TTC549 (cell line): Measurements from ENCODE around the gene IPO9.
"Not testable (repeated sequence)": the region's sequence is repeated elsewhere in the genome, so short reads cannot be mapped to it uniquely, and the experiment has no call there.

Experiments used
- FAIRE-seq: peaks from 2 replicates; lab custom pipeline; 2012; peaks lifted over from hg19 to GRCh38; lab: Jason Lieb, UNC

Gene IPO9

DNA sequence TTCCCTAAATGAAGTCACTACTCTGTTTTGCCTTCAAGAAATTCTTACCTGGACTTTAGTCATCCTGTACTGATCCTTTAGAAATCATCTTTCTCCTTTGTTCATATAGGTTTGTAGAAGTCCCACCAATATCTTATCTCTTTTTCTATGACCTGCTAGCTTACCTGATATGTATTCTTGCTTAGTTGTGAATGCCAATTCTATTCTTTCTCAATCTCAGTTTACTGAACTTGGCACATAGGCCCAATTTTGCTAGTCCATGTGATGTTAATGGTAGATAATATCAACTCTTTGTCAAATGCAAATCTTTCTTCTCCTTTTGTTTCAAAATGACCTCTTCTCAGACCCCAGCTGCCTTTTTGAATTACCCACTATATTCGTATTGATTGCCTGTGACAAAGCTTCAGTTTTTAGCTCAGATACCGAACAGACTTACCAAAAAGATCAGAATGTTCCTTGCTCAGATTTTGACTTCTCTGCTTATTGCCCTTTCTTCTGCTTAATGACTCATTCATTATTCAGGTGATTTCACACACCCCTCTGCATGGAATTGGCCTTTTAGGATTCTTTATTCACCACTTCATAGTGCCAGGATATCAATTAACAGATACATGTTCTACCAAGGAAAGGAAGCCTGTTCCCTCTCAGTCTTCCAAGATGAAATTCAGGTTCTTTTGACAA lies 20.6 kb downstream of the IPO9 start:
- no peak for FAIRE-seq

DNA sequence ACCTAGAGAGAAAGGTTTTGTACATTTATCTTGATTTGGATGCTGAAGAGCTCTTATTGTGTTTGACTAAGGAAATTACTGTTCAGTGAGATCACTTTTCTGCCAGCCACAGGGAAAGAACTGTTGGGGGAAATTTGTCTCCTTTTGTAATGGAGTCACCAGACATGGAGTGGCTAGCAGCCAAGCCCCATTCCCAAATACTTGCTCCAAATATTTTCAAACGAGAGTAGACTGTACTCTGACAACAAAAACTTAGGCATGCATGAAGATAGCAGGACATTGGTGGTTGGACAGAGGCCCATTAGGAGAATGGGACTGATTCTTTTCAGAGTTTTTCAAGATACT lies 21.1 kb downstream of the IPO9 start:
- no peak for FAIRE-seq

DNA sequence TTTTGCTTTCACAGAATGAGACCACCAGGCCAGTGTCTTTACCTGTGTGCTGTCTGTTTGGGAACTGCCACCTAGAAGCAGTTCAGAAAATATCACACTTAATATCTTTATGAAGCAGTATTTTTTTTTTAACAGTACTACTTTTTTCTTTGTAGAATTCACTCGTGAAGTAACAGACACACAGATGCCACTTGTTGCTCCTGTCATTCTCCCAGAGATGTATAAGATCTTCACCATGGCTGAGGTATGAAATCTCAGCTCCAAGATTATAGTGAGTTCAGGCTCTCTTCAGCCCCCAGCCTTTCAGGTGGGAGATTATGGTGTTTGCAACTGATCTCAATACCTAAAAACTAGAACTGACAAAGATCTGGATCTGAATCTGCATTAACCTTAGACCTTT lies 23.0 kb downstream of the IPO9 start:
- FAIRE-seq, result no peak

DNA sequence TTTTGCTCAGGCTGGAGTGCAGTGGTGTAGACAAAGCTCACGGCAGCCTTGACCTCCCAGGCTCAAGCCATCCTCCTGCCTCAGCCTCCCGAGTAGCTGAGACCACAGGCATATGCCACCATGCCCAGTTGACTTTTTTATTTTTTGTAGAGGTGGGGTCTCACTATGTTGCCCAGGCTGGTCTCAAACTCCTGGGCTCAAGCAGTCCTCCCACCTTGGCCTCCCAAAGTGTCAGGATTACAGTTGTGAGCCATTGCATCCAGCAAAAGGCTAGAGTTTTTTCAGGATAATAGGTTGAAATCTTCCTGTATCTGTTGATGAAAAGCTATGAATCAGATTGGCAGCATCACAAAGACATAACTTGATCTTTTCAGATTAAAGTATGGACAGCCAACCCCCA lies 27.8 kb downstream of the IPO9 start:
- FAIRE-seq, result not testable (repeated sequence)

DNA sequence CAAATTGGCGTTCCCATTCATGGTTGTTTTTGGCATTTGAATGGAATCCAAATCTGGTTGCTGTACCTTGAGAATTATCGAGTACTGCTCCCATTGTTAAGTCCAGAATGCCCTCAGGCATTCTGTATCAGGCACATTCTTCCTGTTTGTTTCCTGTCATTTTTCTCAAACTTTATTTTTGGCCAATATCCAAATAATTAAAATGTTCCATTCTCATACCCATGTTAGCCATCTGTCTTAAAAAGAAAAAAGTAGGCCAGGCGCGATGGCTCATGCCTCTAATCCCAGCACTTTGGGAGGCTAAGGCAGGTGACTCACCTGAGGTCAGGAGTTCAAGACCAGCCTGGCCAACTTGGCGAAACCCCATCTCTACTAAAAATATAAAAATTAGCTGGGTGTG lies 30.5 kb downstream of the IPO9 start:
- no peak for FAIRE-seq

DNA sequence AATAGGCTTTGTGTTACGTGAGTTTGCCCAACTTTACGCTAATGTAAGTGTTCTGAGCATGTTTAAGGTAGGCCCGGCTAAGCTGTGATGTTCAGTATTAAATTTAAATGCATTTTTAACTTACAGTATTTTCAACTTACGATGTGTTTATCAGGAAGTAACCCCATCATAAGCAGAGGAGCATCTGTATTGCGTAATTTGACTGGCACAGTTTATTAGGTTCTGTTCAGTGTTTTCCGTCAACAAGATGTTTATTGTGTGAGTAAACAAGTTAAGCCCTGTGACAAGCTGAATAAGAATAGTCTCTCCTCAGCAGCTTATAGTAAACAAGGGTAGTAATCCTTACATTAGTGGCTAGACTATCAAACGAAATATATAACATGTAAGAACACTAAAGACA lies 32.5 kb downstream of the IPO9 start:
- FAIRE-seq, result no peak

DNA sequence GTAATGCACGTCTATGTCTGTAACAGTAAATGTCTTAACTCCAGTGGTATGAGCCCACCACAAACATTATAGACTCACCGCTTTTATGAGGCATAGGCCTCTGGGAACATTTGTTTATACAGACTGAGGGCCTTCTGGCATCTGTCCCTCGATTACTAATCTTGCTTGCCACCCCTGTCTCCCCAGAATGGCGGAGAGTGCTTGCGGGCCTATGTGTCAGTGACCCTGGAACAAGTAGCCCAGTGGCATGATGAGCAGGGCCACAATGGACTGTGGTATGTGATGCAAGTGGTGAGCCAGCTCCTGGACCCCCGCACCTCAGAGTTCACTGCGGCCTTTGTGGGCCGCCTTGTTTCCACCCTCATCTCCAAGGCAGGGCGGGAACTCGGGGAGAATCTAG lies 41.4 kb downstream of the IPO9 start:
- FAIRE-seq, result no peak

DNA sequence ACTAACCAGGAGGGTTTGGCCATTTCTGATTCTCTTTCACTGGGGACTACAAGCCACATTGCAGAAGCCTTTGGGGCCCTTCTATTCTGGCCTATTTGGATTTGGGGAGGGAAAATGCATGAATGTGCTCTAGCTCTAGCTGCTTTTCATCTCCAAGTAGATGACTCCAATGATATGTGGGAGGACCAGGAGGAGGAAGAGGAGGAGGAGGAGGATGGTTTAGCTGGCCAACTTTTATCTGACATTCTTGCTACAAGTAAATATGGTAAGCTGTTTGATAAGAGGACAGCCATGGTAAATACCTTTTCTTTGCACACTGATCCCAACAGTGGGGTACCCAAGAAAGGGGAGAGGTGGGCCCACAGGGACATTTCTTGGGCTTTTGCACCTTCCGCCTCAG lies 45.7 kb downstream of the IPO9 start:
- FAIRE-seq, result no peak

DNA sequence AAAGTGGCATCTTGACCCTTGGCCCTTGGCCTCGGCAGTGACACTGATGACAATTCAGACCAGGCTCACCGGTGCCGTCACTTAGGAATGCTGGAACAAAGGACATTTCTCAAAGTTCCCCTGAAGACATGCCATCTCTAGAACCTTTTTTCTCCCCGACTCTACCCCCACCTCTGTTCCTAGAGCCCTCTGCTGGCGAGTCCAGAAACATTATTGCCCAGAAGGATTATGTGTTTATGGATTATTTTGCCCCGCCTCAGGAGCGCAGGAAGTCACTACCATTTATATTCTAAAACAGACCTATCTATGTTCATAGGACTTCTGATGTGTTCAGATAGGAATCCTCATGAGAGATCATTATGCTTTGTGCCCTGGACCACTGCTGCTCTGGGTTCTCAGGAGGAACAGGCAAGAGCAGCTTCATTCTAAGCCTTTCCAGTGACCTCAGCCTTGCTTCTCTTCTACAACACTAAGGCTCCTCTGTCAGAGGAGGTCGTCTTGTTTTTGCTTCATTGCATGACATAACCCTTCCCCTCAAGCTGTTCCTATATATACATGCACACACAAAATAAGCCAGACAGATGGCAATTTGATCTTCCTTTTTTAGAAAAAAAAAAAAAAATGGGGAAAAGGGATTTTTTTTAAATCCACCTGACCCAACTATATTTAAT lies 47.3 kb downstream of the IPO9 start:
- FAIRE-seq, result peak; percentile 68

DNA sequence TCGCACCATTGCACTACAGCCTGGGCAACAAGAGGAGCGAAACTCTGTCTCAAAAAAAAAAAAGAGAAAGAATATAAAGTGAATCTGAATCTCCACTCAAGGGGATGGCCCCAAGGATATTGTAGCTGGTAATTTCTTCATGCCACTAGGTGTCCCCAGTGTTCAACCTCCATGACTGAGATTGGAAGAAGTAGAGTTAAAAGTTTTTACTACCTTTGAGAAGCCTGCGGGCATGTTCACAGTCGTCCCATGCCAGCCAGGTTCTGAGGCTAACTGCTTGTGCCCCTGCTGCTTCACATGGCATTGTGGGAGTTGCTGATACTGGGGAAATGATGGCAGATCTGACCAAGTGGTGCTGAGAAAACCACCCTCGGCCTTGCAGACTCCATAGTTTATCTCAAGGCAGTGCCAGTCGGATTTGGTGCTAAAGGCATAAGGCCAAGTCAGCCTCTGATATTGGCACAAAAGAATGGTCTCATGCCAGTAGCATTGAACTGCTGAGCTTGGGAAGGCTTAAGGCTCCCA lies 49.0 kb downstream of the IPO9 start:
- peak; percentile 93 for FAIRE-seq

DNA sequence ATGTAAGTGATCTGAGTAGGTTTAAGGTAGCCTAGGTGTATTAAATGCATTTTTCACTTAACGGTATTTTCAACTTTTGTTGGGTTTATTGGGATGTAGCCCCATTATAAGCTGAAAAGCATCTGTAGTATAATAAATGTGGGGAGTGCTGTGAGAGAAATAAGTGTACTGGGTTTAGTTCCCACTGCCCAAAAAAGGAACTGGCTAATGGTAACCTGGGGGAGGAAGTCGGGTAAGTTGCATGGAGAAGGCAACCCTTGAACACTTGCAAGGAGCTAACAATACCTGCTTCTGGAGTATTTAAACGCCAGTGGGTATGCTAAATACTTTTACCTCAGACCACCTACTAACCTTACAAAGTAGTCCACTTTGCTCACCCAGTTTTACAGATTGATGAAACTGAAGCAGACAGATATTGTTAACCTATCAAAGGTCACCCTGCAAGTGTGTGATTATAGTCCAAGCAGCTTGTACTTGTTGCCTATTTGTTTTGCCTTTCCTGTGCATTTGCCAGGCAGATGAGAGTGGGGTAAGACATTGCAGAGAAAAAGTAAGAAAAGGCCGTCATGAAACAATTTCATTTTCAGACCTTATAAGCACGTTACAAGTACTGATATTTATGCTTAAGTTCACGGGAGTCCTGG lies 52.1 kb downstream of the IPO9 start:
- FAIRE-seq, result no peak

DNA sequence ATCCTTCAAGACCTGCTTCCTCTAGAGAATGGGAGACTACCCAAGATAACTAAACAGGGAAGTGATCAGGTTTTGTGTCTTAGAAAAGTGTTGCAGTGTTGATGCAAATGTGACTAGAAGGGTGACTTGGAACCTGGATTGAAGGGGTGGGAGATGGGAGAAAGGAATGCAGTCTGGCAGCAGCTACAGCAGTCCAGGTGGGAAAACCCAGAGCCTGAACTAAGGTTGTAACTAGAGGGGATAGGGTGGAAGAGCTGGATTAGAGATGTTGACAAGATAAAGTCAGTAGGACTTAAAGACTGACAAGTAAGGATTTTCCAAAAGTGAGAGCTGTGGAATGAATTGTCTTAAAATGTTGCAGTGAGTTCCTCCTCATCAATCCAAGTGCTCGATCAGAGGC lies 52.7 kb downstream of the IPO9 start:
- no peak for FAIRE-seq

DNA sequence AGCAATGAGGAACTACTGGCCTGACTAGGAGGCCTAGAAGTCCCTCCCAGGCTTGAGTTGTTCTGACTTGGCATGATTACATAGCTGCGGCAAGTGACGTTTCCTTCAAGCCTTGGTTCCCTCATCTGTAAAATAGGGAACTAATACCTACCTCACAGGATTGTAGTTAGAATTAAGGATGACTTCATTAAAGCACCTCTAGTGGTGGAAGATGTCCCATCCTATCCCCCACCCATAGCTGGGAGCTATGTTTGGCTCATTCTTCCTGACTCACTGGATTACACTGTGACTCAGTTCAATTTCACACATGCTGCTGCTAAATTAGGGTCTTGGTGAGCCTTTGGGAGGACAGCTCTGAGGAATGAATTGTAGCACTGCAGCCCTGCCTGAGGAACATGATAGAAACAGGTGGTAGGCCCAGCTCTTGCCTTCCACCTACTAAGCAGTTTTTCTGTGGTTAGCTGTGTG lies 53.7 kb downstream of the IPO9 start:
- FAIRE-seq, result no peak

DNA sequence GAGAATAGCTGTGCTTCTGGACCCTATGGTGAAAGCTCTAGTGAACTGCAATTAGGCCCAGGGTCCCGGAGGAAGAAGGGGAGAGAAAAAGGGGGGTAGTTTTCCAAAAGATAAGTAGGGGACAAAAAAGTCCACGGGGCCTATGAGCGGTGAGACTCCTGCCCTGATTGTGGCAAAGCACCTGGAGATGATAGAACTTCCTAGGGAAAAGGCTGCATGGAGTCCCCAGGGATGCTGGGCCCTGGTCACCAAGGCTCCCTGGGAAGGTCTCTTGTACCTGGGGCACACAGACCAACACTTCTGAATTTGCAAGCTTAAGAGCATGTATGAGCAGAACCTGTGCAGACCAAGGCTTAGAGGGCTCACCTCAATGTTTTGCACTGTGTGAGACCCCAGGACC lies 54.3 kb downstream of the IPO9 start:
- no peak for FAIRE-seq

DNA sequence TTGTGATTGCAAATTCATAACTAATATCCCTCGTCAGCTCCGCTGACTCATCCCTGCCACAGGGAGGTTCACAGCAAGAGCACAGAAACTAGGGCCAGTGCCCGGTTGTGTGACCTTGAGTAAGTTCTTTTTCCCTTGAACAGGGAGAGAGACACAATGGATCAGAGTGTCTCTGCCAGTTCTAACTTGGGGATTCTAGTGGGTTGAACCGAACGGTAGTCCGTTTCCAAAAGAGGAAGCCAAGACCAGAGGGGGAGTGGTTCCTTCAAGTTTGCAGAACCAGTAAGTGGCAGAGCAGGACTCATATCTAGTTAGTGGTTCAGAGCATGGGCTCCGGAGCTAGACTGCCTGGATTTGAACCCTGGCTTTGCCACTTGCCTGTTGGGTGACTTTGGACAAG lies 54.8 kb downstream of the IPO9 start:
- FAIRE-seq, result no peak

DNA sequence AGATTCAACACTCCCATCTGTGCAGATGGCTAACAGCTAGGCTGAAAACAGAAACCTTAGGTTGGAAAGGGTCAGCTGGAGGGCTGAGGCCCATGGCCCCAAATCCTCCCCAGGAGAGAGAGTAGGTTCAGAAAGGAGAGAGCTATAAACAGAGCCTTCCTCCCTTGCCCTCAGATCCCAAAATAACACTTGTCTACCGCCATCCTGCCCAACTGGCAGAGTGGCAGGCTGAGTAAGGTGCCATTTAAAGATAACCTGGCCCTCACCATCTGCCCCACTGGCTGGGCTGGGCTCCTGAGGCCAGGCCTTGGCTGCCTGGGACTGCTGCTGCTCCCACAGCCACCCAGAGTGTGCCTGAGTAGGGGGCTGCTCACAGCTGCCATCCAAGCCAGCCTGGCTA lies 55.5 kb downstream of the IPO9 start:
- no peak for FAIRE-seq

DNA sequence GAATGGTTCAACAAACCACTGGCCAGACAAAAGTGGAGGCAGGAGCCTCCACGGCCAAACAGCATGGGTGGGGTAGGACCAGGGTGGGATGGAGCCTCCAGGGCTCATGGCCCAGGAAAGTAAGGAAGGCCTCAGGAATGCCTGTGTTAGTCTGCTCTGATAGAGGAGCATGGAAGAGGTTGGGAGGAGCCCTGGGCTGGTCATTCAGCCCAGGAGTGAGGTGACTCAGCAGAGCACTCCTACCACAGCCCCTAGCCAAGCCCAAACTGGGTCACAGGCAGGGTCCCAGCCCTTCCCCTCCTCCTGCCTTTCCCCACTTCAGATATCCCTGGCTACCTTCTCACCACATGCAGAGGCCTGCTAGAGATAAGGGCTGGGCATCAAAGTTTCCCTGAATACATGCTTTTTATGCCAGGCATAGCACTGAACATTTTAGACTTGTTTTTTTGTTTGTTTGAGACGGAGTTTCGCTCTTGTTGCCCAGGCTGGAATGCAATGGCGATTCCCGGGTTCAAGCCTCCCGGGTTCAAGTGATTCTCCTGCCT lies 56.6 kb downstream of the IPO9 start:
- FAIRE-seq, result no peak

DNA sequence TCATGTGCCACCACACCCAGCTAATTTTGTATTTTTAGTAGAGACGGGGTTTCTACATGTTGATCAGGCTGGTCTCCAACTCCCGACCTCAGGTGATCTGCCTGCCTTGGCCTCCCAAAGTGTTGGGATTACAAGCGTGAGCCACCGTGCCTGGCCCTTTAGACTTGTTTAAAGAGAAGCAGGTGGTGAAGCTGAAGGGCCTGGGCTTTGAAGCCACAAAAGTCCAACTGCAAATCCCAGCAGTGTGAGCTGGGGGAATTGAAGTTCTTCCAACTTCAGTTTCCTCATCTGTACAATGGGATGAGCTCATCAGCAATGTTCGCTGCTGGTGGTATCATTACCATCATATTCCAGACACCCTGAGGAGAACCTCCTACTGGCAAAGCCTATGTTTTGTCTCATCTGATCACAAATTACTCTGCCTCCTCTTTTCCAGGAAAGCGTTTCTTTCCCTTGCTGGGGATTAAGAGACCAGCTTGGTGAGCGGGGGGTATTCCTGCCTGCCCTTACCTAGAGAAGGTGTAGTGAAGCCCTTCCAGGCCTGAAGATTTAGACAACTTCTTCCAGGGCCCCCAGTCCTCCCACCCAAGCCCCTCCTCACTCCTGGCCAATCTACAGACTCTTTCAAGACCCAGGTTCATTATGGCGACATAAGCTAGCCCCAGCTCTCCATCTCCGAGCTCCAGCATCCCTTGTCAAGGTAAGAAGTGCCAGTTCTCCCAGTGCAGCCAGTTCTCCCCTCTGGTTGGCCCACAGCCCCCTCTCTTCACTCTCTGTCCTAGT lies 57.3 kb downstream of the IPO9 start:
- no peak for FAIRE-seq

DNA sequence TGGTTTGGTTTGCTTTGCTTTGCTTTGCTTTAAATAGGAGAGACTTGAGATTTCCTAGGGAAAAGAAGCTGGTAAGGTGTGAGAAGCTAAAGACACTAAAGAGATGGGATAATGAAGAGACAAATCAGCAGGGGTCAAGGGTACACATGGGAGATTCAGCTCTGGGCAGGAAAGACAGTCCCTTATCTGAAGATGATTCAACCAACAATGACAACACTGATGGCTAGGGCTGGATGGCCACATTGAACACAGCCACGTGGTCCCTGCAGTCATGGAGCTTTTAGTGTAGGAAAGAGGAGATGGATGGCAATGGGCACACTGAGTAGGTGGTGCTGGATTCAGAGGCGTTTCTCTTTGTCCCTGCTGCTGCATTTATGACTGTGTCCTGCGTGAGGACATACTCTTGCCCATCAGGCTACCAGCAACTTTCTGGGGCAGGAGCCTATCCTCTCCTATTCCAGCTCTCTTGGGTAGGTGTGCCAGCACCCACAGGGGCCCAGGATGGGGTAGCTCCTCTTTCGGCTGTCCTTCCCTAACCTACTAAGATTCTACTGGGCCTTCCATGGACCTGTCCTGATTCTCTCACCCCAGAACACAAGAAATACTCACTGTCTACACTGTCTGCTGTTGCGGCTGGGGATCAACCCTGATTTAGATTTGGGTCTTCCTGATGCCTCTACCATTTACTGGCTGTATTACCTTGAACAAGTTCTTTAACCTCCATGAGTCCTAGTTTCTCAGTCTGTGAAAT lies 58.3 kb downstream of the IPO9 start:
- FAIRE-seq, result no peak

DNA sequence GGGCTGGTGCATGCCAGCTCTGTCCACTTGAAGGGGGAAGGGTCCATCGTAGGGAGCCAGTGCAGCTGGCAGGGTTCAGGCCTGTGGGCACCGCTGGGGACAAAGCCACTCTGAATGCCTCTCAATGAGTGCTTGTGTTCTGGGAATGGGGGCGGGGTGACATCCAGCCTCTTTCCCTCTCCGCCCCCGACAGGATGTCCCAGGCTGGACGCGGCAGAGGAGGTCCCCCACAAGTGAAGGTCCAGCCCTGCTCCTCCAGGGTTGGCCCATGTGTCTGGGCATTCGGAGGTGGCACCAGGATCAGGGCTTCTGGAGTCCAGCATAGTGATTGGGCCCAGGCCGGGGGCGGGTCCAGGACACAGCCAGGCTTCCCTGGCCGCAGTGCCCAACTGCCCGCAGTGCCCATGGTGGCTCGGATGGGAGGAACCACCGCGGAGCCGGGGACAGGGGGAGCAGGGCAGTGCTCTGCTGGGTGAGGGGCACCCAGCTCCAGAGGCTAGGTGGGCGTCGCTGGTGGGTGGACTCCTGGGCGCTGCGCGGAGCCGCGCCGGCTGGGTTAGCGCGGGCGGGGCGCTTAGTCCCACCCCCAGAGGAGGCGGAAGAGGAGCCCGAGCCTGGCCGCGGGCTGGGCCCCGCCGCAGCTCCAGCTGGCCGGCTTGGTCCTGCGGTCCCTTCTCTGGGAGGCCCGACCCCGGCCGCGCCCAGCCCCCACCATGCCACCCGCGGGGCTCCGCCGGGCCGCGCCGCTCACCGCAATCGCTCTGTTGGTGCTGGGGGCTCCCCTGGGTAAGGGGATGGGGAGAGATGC lies 59.5 kb downstream of the IPO9 start, which contains the start of gene SHISA4:
TSS of gene SHISA4 (plus strand) at position 617 of the 808 bp plus-strand sequence. CDS start at position 714, 97 bp downstream.
- no peak for FAIRE-seq
